HepG2 (cell line): Measurements from ENCODE around the gene STAP2. TPM values are rescaled to one million over a fixed set of nuclear protein-coding genes. Genes with fewer than 3 reads are reported as not detected.

ENCODE experiments used
- ATRX ChIP-seq: sonication (generic); formaldehyde crosslinking; IDR thresholded peaks from 2 replicates; pipeline ENCODE4 v1.4.0; 2020; ENCODE audit warnings: missing genetic modification reagents, borderline replicate concordance
- FOXC1 ChIP-seq: sonication (generic); formaldehyde crosslinking; IDR thresholded peaks from 2 replicates; pipeline ENCODE4 v1.8.0; 2022; ENCODE audit warnings: mild to moderate bottlenecking, missing genetic modification reagents, borderline replicate concordance
- HDAC1 ChIP-seq: sonication (generic); formaldehyde crosslinking; IDR thresholded peaks from 2 replicates; pipeline ENCODE4 v1.5.1; 2020; ENCODE audit warnings: mild to moderate bottlenecking, missing genetic modification reagents
- MEF2D ChIP-seq: sonication (generic); formaldehyde crosslinking; IDR thresholded peaks from 2 replicates; pipeline ENCODE4 v1.5.1; 2020; ENCODE audit warnings: mild to moderate bottlenecking, missing genetic modification reagents
- NFE2L1 ChIP-seq: sonication (generic); formaldehyde crosslinking; IDR thresholded peaks from 2 replicates; pipeline ENCODE4 v1.4.0; 2020; ENCODE audit warnings: missing genetic modification reagents, mild to moderate bottlenecking, borderline replicate concordance
- PLRG1 ChIP-seq: fragments of 450-650 bp; conservative IDR thresholded peaks from 2 replicates; pipeline ENCODE4 v1.6.1; 2016
- SALL1 ChIP-seq: sonication (generic); formaldehyde crosslinking; IDR thresholded peaks from 2 replicates; pipeline ENCODE4 v1.8.0; 2022; ENCODE audit warnings: mild to moderate bottlenecking, missing genetic modification reagents
- WIZ ChIP-seq: sonication (generic); formaldehyde crosslinking; IDR thresholded peaks from 2 replicates; pipeline ENCODE4 v1.5.1; 2020; ENCODE audit warnings: mild to moderate bottlenecking, missing genetic modification reagents
- XBP1 ChIP-seq: sonication (generic); formaldehyde crosslinking; IDR thresholded peaks from 2 replicates; pipeline ENCODE4 v1.5.0; 2020; ENCODE audit warnings: missing genetic modification reagents
- ZBTB7B ChIP-seq: sonication (generic); formaldehyde crosslinking; IDR thresholded peaks from 2 replicates; pipeline ENCODE4 v1.4.0; 2020; ENCODE audit warnings: missing genetic modification reagents
- ZNF263 ChIP-seq: sonication (generic); formaldehyde crosslinking; IDR thresholded peaks from 2 replicates; pipeline ENCODE4 v1.4.0; 2020; ENCODE audit warnings: missing genetic modification reagents
- ZNF501 ChIP-seq: sonication (generic); formaldehyde crosslinking; IDR thresholded peaks from 2 replicates; pipeline ENCODE4 v1.5.1; 2020; ENCODE audit warnings: mild to moderate bottlenecking, moderate library complexity, missing genetic modification reagents
- ZNF629 ChIP-seq: sonication (generic); formaldehyde crosslinking; conservative IDR thresholded peaks from 2 replicates; pipeline ENCODE4 v1.5.0; 2020; ENCODE audit warnings: missing genetic modification reagents
- ZNF660 ChIP-seq: sonication (generic); formaldehyde crosslinking; IDR thresholded peaks from 2 replicates; pipeline ENCODE4 v1.5.1; 2020; ENCODE audit warnings: mild to moderate bottlenecking, low read depth, missing genetic modification reagents, borderline replicate concordance
- polyA plus RNA-seq, 8 experiments: library from polyadenylated mRNA; depleted of rRNA in 3 of 8; stranded (reverse) in 7 of 8; unstranded in 1 of 8; fragments of >200 nt; fragmentation: Illumina TruSeq in 4 of 8; extraction: Trizol in 4 of 8; gene quantifications; 2 replicates each; pipeline versions ENCODE4 v1.2.1 to v1.2.3, GENCODE V29; 2011 to 2016; ENCODE audit warnings: low read depth in 4 of 8, missing spikeins in 1 of 8, mixed read lengths in 1 of 8; ENCODE audit not compliant: insufficient read depth in 1 of 8
- total RNA-seq, 5 experiments: library from RNA; depleted of rRNA; stranded (reverse); fragments of >200 nt; fragmentation: Illumina TruSeq; extraction: Trizol; gene quantifications; 2 replicates each; pipeline ENCODE4 v1.2.3, GENCODE V29; 2016; ENCODE audit warnings: low read depth in 1 of 5
- TF ChIP-seq, protein P1 (sequence below): sonication (generic); formaldehyde crosslinking; IDR thresholded peaks from 2 replicates; pipeline ENCODE4 v1.5.0; 2020; ENCODE audit warnings: mild to moderate bottlenecking, missing genetic modification reagents, borderline replicate concordance
- TF ChIP-seq, protein P2 (sequence below): sonication (generic); formaldehyde crosslinking; IDR thresholded peaks from 2 replicates; pipeline ENCODE4 v1.4.0; 2020; ENCODE audit warnings: missing genetic modification reagents
- TF ChIP-seq, protein P3 (sequence below): sonication (generic); formaldehyde crosslinking; IDR thresholded peaks from 2 replicates; pipeline ENCODE4 v1.5.0; 2020; ENCODE audit warnings: missing genetic modification reagents

The STAP2 gene
- total and polyA plus RNA-seq, 2 of the 13 experiments (the other 11 are each of a cell fraction or from before 2014, with no cell fraction given): 39.0 to 43.7 TPM

DNA sequence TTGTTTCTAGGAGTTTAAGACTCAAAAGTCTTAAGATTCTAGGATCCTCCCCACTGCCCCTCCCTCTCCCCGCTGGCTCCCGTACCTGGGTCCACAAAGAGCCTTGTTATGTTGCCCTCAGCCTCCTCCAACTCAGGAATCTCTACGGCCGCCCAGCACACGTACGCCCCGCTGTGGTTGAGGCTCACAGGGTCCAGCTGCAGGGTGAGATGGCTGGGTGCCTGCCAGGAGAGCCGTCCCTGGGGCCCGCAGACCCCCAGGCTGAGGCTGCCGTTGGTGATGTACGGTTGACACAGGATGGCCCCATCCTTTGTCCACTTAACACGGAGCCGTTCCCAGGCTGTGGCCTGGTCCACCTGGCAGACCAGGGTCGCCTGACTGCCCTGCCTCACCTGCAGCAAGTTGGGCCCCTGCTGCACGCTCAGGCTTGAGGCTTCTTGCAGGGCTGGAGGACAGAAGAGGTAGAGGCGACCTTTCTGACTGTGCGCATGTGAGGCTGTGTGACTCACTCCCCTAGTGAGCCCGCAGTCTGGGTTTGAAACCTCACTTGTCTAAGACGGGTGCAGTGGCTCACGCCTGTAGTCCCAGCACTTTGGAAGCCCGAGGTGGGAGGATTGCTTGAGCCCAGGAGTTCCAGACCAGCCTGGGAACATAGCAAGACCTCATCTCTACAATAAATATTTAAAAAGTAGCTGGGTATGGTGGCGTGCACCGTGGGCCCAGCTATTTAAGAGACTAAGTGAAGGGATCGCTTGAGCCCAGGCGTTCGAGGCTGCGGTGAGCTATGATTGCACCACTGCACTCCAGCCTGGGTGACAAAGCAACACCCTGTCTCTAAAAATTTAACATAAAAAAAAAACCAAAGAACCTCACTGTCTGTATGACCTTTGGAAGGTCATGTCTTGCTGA lies 40.5 kb downstream of the STAP2 start (continued):
- TF ChIP-seq, protein P1, sequence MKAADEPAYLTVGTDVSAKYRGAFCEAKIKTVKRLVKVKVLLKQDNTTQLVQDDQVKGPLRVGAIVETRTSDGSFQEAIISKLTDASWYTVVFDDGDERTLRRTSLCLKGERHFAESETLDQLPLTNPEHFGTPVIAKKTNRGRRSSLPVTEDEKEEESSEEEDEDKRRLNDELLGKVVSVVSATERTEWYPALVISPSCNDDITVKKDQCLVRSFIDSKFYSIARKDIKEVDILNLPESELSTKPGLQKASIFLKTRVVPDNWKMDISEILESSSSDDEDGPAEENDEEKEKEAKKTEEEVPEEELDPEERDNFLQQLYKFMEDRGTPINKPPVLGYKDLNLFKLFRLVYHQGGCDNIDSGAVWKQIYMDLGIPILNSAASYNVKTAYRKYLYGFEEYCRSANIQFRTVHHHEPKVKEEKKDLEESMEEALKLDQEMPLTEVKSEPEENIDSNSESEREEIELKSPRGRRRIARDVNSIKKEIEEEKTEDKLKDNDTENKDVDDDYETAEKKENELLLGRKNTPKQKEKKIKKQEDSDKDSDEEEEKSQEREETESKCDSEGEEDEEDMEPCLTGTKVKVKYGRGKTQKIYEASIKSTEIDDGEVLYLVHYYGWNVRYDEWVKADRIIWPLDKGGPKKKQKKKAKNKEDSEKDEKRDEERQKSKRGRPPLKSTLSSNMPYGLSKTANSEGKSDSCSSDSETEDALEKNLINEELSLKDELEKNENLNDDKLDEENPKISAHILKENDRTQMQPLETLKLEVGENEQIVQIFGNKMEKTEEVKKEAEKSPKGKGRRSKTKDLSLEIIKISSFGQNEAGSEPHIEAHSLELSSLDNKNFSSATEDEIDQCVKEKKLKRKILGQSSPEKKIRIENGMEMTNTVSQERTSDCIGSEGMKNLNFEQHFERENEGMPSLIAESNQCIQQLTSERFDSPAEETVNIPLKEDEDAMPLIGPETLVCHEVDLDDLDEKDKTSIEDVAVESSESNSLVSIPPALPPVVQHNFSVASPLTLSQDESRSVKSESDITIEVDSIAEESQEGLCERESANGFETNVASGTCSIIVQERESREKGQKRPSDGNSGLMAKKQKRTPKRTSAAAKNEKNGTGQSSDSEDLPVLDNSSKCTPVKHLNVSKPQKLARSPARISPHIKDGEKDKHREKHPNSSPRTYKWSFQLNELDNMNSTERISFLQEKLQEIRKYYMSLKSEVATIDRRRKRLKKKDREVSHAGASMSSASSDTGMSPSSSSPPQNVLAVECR: no peak
- TF ChIP-seq ZNF263 (CRISPR knock-in tag) (no peak), FOXC1 (CRISPR knock-in tag) (peak; percentile 24; the same call in 1 of the 2 replicates), WIZ (CRISPR knock-in tag) (no peak), ZNF501 (CRISPR knock-in tag) (no peak), ZBTB7B (CRISPR knock-in tag) (no peak), ATRX (no peak), ZNF629 (CRISPR knock-in tag) (no peak), SALL1 (CRISPR knock-in tag) (no peak; the same call in 1 of the 2 replicates), NFE2L1 (CRISPR knock-in tag) (no peak), PLRG1 (no peak), XBP1 (CRISPR knock-in tag) (no peak), ZNF660 (CRISPR knock-in tag) (no peak), HDAC1 (CRISPR knock-in tag) (peak; percentile 23; the same call in 1 of the 2 replicates), MEF2D (CRISPR knock-in tag) (no peak)
- TF ChIP-seq, protein P2, sequence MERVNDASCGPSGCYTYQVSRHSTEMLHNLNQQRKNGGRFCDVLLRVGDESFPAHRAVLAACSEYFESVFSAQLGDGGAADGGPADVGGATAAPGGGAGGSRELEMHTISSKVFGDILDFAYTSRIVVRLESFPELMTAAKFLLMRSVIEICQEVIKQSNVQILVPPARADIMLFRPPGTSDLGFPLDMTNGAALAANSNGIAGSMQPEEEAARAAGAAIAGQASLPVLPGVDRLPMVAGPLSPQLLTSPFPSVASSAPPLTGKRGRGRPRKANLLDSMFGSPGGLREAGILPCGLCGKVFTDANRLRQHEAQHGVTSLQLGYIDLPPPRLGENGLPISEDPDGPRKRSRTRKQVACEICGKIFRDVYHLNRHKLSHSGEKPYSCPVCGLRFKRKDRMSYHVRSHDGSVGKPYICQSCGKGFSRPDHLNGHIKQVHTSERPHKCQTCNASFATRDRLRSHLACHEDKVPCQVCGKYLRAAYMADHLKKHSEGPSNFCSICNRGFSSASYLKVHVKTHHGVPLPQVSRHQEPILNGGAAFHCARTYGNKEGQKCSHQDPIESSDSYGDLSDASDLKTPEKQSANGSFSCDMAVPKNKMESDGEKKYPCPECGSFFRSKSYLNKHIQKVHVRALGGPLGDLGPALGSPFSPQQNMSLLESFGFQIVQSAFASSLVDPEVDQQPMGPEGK (CRISPR knock-in tag): peak; percentile 35; the same call in 1 of the 2 replicates
- TF ChIP-seq, protein P3, sequence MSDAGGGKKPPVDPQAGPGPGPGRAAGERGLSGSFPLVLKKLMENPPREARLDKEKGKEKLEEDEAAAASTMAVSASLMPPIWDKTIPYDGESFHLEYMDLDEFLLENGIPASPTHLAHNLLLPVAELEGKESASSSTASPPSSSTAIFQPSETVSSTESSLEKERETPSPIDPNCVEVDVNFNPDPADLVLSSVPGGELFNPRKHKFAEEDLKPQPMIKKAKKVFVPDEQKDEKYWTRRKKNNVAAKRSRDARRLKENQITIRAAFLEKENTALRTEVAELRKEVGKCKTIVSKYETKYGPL (CRISPR knock-in tag): no peak
